NCI-H748 treated with DMSO at 0.1 percent for 48 hours (cell line): ENCODE data around the gene FNDC3A.
"Not testable (repeated sequence)": the region's sequence is repeated elsewhere in the genome, so short reads cannot be mapped to it uniquely, and the experiment has no call there.

Experiments
- DNase-seq: peaks from one replicate; lab custom pipeline; 2025; lab: John Stamatoyannopoulos, UW

Gene FNDC3A

DNA sequence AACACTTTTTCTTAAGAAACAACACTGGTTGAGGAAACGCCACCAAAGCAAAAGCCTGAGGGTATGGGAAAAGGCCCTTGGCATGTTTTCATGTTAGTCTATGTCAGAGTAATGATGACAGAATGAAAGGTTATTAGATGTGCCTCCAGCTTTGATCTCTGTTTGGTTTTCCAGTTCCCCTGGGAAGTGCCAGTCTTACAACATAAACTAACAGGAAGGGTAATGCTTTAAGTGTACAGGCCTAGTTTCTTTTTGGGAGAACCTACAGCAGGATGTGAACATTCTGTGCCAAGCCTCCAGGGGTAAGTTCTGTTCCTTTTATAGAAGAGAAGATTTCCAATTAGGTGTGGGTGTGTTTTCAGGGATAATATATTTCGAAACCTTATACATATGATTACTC lies 121.7 kb downstream of the FNDC3A start:
- no peak for DNase-seq

- no peak for DNase-seq
These were observed 122.5 kb downstream of the FNDC3A start for GRCh38 chr13:49098198-49098597.

DNA sequence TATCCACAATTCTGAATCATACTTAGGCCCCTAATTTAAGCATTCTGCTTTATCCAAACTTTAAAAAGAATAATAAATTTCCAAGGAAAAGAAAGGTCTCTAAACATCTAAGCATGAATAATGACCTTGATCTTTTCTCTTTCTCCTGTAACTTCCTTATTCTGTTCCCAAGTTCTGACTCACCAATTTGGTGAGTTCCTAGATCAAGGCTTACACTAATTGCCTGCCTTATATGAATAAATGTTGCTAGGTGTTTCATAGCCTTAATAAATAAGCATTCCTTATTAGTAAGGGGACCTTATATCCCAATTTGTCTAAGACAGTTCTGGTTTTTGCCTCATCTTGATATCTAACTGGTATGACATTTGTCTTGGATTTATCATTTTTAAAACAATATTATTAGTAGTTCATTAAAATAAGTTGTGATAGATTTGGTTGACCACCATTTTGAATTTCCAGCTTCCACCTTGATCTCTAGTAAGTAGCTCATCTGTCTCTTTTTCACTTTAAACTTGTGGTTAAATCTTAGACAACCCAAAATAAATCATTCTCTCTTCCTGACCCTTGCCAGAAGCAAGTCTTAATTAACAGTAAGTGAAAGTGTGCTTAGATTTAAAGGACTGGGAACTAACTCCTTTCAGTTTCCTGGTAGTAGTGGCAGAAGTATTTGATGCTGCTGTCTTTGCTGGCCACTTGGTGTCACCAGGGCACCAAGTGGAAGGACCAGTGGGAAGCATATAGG lies 123.2 kb downstream of the FNDC3A start:
- DNase-seq = no peak

DNA sequence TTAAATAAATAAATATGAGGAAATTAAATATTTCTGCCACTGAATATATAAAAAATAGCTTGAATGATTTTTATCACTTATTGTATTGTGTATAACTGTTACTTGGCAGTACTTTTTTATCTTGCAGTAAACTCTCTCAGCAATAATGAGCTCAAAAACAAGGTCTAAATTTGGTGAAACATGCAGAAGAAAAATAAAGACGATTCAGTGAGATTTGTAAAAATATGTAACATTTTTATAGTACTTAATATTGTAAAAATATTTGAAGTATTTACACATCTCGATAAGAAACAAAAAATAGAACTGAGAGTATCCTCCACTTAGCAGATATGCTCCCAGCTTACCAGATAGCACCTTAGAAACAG lies 123.8 kb downstream of the FNDC3A start:
- DNase-seq = no peak

DNA sequence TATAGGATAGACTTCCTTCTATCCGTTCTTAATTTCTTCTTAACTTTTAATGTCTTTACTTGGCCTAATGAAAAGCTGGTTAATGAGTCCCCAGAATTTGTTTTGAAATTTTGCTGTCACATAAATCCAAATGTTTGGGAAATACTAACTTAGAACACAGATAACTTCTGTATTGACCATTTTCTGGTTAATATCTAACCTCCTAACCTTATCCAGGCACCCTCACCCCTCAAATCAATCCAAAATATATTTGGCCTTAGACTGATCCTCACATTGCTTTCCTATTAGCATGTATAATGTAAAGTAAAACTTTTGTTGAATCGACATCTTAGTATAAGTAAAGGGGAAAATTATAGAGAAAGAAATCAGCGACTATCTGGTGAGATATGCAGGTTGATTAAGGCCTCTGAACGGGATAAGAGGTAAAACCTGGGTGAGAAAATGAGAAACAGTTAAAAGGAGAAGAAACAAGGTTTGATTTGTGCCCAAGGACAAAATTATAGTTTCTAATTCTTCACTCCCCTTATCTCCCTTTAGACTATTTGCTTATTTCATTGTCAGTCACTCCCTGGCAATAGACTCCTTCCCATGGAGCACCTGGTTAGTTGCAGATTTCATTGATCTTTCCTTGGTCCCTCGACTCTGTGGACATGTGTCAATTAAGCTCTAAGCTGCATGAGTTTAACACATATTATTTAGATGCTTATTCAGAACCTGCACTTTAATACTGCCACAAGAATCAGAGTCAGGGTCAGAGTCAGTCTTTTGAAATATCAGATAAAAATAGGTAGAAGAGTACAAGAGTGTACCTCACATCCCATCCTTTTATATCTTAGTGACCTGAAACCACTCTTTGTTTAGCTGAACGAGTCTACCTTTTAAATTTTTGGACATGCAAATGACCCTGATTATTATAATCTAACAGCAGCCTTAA lies 125.2 kb downstream of the FNDC3A start:
- DNase-seq = no peak

GRCh38 chr13:49108196-49108595 lies 132.5 kb downstream of the FNDC3A start:
- no peak for DNase-seq

- peak; percentile 89 for DNase-seq
These were observed 134.6 kb downstream of the FNDC3A start for GRCh38 chr13:49110122-49110912.

GRCh38 chr13:49110913-49111170 lies 135.1 kb downstream of the FNDC3A start:
- peak; percentile 43 for DNase-seq

- no peak for DNase-seq
These were observed 137.2 kb downstream of the FNDC3A start for GRCh38 chr13:49112782-49113525.

DNA sequence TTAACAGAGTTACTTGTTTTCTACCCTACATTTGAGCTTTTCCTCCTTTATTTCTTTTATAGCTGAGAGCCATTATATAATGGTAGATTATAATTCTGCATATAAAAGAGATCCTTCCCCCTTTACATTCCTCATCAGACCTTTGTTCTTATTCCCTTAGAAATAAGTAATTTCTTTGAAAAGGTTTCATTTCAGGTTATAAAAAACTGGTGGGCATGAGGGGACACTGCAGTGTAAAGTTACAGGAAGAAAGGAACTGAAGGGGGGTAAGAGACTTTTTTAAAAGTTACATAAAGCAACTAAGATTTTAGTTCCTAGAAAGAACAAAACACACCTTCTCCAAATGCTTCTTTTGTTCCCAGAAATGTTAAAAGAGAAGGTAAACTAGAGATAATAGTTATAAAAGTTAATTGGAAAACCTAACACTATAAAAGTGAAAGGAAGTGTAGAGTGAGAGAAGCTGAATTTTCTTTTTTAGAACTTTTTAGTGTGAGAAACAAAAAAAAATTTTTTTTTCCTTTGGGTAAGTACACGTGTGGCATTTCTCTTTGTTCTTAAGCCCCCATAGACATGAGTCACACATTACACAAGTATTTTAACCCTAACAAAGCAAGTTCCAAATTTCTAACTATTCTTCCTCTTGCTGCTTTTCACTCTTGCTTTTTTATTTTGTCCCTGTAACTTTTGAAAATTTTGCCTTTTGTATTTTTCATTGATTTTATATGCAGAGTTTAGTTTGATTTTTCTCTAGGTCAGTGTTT lies 138.0 kb downstream of the FNDC3A start:
- no peak for DNase-seq

- no peak for DNase-seq
These were observed 141.2 kb downstream of the FNDC3A start for GRCh38 chr13:49116873-49117272.

GRCh38 chr13:49118455-49118854 lies 142.7 kb downstream of the FNDC3A start:
- not testable (repeated sequence) for DNase-seq

- DNase-seq = no peak
These were observed 149.1 kb downstream of the FNDC3A start for GRCh38 chr13:49124693-49125304.

DNA sequence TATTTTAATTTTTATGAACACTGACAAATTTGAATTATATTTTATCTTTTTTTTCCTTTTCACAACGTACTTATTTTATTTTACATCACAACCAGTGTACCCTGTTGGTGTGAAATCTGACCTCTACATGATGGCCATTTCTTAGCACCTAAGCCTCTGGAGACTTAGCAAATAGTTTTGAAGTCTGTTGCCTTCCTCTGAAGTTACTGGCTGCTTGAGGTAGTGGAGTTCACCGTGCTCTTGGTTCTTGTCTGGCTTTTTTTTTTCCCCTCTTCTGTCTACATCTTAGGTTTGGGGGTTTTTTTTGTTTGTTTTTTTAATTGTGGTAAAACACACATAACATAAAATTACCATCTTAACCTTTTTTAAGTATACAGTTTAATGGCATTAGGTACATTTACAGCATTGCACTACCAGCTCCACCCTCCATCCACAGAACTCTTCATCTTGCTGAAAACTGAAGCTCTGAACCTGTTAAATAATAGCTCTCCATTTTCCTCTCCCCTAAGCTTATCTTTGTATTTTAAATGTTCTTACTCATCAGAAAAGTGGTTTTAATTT lies 150.3 kb downstream of the FNDC3A start:
- DNase-seq = no peak

- DNase-seq = no peak
These were observed 156.8 kb downstream of the FNDC3A start for GRCh38 chr13:49132479-49133002.

DNA sequence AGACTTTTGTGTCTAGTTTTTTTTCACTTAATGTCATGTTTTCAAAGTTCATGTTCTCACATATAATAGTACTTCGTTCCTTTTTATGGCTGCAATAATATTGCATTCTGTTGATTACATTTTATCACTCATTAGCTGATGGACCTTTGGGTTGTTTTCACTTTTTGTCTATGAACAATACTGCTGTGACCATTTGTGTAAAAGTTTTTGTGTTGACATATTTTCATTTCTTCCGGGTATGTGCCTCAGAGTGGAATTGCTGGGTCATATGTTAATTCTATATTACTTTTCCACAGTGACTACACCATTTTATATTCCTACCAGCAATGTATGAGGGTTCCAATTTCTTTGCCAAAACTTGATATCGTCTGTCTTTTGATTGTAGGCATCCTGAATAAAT lies 158.6 kb downstream of the FNDC3A start:
- no peak for DNase-seq

DNA sequence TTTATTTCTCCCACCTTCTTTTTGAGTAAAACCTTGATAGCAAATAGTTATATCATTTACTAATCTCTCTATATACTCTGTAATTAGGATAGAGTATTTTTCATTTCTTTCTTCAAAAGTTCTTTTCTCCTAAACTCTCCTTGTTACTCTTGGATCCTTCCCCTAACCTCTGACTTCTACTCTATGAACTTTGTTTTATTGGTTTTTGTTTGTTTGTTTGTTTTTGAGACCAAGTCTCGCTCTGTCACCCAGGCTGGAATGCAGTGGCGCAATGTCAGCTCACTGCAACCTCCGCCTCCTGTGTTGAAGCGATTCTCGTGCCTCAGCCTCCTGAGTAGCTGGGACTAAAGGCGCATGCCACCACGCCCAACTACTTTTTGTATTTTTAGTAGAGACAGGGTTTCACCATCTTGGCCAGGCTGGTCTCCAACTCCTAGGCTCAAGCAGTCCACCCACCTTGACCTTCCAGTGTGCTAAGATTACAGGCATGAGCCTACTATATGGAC lies 161.5 kb downstream of the FNDC3A start:
- DNase-seq = not testable (repeated sequence)

DNA sequence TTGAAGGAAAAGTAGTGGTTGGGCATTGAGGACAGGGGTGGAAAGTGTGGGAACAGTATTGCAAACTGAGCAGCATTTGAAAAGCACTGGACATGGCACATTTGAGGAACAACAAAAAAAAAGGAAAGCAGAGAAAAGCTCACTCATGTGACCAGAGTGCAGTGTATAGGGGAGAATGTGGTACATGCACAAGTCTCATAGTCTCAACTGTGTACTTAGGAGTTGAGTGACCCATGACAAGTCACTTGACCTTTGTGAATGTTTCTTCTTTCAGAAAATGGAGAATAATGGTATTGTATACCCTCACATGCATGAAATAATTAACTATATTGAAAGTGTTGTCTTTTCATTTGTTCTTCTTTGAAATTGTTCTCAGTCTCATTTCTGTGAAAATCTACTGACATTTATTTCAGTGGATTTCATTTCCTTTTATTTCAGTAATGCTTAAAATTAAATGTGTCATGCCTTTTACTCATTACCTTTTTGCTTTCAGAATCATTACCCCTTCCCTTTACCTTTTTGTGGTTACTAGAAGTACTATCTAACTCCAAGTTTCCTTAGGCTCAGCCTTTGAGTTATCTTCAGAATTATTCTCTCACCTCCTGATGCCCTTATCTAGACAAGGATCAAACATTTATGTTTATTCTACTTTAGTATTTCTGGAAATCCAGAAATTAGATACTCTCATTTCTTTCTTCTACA lies 165.3 kb downstream of the FNDC3A start:
- DNase-seq = no peak

DNA sequence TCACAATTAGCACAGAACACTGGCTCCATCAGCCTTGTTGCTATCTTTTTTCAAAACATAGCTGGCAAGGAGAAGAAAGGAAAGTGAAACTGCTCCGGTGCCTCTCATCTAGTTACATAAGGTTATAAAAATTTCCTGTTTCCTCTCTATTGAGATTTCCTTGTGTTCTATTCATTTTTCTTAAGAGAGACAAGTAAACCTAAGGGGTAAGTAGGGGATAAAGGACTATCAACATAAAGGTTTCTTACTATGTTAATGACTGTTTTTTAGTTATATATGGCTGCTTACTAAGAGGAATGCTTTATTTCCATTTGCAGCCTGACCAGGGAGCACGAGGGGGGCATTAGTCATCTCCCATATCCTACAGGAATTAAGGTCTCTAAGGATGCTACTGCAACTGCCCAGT lies 171.2 kb downstream of the FNDC3A start:
- no peak for DNase-seq
